Activated B cell treated with CpG ODN at 0.5 μM for 24 hours (primary cell): ENCODE measurements around the gene SV2B. TPM values are rescaled to one million over a fixed set of nuclear protein-coding genes. Genes with fewer than 3 reads are reported as not detected.

Experiments
- ATAC-seq: fragments of 200-7000 bp; cut with Tn5 transposase; one replicate; pipeline ENCODE4 v1.10.0; 2021; ENCODE audit warnings: low read depth, mild to moderate bottlenecking, moderate library complexity
- CTCF ChIA-PET: fragments of 350-600 bp; sonication (Branson Sonifier 250); formaldehyde crosslinking; loops from one replicate; lab custom pipeline; 2021; ENCODE audit warnings: antibody characterized with exemption; lab: Charles Lee
- POLR2A ChIA-PET: fragments of 350-600 bp; sonication (Branson Sonifier 250); formaldehyde crosslinking; loops from one replicate; lab custom pipeline; 2021; ENCODE audit warnings: antibody characterized with exemption; lab: Charles Lee
- DNase-seq: peaks from one replicate; pipeline ENCODE4 v3.0.0; 2022
- H3K27ac Mint-ChIP-seq: one replicate; pipeline ENCODE4 v1.8.0; 2020; ENCODE audit warnings: mixed read lengths
- H3K27me3 Mint-ChIP-seq: one replicate; pipeline ENCODE4 v1.8.0; 2021; ENCODE audit warnings: mixed read lengths
- H3K36me3 Mint-ChIP-seq: one replicate; pipeline ENCODE4 v1.8.0; 2021; ENCODE audit warnings: low read depth, mixed read lengths
- H3K4me1 Mint-ChIP-seq: one replicate; pipeline ENCODE4 v1.8.0; 2021; ENCODE audit warnings: mixed read lengths
- H3K4me3 Mint-ChIP-seq: one replicate; pipeline ENCODE4 v1.8.0; 2020; ENCODE audit warnings: mild to moderate bottlenecking, mixed read lengths
- H3K9me3 Mint-ChIP-seq: one replicate; pipeline ENCODE4 v1.8.0; 2020; ENCODE audit warnings: mixed read lengths
- intact Hi-C: fragments of 100-400 bp; cut with micrococcal nuclease; formaldehyde crosslinking; loops from one replicate; pipeline ENCODE4 v1.15.1; 2024
- total RNA-seq: library from RNA; stranded (reverse); gene quantifications from 2 replicates; pipeline ENCODE4 v1.2.3, GENCODE V29; 2022
- TF ChIP-seq, protein P1 (sequence below): fragments of 200-600 bp; IDR thresholded peaks from one replicate; pipeline ENCODE4 v1.8.0; 2022; ENCODE audit warnings: antibody characterized with exemption, mild to moderate bottlenecking

Gene SV2B
- total RNA-seq, 1 donor from 2014 or later = not detected

DNA sequence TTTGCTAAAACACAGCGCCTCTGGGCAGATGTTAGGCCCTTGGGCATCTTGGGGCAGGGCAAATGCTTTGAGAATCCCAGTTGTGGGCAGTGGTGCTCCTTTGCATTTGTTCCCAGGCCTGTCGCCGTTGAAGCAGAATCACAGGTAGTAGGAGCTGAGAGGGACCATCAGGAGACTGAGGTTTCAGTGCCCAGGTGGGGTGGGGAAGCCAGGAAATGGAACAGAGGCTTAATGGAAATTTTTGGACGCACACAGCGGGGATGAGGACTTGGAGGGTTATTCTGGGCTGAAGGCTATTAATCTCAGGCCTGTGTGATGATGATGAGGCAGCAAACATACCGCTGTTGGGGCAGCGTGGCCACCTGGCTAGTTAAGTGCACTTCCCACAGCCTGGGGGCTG is 99.5 kb downstream of the SV2B start:
- intact Hi-C loops = no loop called here
- ChIA-PET POLR2A (no interaction called here), CTCF (no interaction called here)
- Mint-ChIP-seq H3K9me3 (no peaks in the 10 kb centered on the region), H3K4me3 (no peak overlapping the region), H3K27ac (no peak overlapping the region), H3K36me3 (no peaks in the 10 kb centered on the region), H3K4me1 (no peaks in the 10 kb centered on the region), H3K27me3 (peaks cover 10% of the 10 kb centered on the region)
- DNase-seq = no peak
- no peak for ATAC-seq
- TF ChIP-seq, protein P1, sequence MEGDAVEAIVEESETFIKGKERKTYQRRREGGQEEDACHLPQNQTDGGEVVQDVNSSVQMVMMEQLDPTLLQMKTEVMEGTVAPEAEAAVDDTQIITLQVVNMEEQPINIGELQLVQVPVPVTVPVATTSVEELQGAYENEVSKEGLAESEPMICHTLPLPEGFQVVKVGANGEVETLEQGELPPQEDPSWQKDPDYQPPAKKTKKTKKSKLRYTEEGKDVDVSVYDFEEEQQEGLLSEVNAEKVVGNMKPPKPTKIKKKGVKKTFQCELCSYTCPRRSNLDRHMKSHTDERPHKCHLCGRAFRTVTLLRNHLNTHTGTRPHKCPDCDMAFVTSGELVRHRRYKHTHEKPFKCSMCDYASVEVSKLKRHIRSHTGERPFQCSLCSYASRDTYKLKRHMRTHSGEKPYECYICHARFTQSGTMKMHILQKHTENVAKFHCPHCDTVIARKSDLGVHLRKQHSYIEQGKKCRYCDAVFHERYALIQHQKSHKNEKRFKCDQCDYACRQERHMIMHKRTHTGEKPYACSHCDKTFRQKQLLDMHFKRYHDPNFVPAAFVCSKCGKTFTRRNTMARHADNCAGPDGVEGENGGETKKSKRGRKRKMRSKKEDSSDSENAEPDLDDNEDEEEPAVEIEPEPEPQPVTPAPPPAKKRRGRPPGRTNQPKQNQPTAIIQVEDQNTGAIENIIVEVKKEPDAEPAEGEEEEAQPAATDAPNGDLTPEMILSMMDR = no peak

GRCh38 chr15:91200101-91200754 is 100.2 kb downstream of the SV2B start:
- POLR2A ChIA-PET = no interaction called here
- intact Hi-C loops = no loop called here
- CTCF ChIA-PET = no interaction called here
- Mint-ChIP-seq H3K36me3 (no peaks in the 10 kb centered on the region), H3K27ac (no peak overlapping the region), H3K27me3 (peaks cover 12% of the 10 kb centered on the region), H3K9me3 (no peaks in the 10 kb centered on the region), H3K4me1 (no peaks in the 10 kb centered on the region), H3K4me3 (no peak overlapping the region)
- ATAC-seq (no peak), DNase-seq (no peak)
- TF ChIP-seq, protein P1 = no peak

- intact Hi-C loops = no loop called here
Measured at GRCh38 chr15:91202510-91203102, 102.5 kb downstream of the SV2B start.

GRCh38 chr15:91203619-91204203 is 103.7 kb downstream of the SV2B start:
- CTCF ChIA-PET = no interaction called here
- Mint-ChIP-seq H3K27me3 (peaks cover 27% of the 10 kb centered on the region), H3K36me3 (no peaks in the 10 kb centered on the region), H3K4me1 (no peaks in the 10 kb centered on the region), H3K27ac (no peak overlapping the region), H3K9me3 (no peaks in the 10 kb centered on the region), H3K4me3 (no peak overlapping the region)
- TF ChIP-seq, protein P1 = no peak
- DNase-seq (no peak), ATAC-seq (no peak)
- intact Hi-C loops = no loop called here
- POLR2A ChIA-PET = no interaction called here

More at GRCh38 chr15:91202510-91203102, 102.5 kb downstream of the SV2B start:
- H3K4me1 Mint-ChIP-seq = no peaks in the 10 kb centered on the region
- no peak for DNase-seq
- H3K4me3 Mint-ChIP-seq = no peak overlapping the region
- TF ChIP-seq, protein P1 = no peak
- H3K27ac Mint-ChIP-seq = no peak overlapping the region
- no peaks in the 10 kb centered on the region for H3K36me3 Mint-ChIP-seq
- H3K9me3 Mint-ChIP-seq = no peaks in the 10 kb centered on the region
- POLR2A ChIA-PET = no interaction called here
- CTCF ChIA-PET = no interaction called here
- peaks cover 21% of the 10 kb centered on the region for H3K27me3 Mint-ChIP-seq
- ATAC-seq = no peak

DNA sequence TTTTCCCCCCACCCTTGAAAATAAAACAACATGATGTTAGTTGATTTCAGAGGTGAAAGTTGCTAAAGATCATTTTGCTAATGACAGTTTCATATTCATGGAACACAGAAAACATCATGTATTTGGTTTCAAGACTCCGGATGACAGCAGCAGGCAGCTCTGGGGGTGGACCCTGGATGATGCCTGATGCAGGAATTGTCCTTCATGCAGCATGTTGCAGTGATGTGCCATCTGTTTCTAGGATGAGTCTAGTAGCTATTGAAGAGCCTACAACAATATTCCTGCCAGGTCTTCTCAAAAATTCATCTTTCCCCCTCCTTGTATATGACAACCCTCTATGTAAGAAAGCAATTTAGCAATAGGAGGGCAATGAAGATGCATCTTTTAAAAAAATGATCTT is 108.3 kb downstream of the SV2B start:
- ATAC-seq (no peak), DNase-seq (no peak)
- H3K27ac Mint-ChIP-seq = no peak overlapping the region
- H3K4me1 Mint-ChIP-seq = no peaks in the 10 kb centered on the region
- no peaks in the 10 kb centered on the region for H3K36me3 Mint-ChIP-seq
- ChIA-PET POLR2A (no interaction called here), CTCF (no interaction called here)
- no peak overlapping the region for H3K4me3 Mint-ChIP-seq
- H3K9me3 Mint-ChIP-seq = no peaks in the 10 kb centered on the region
- intact Hi-C loops = no loop called here
- peaks cover 31% of the 10 kb centered on the region for H3K27me3 Mint-ChIP-seq
- TF ChIP-seq, protein P1 = no peak
